GM21619 (cell line): ENCODE data around the gene FBXL19.

Source experiments
- ATAC-seq: cut with Tn5 transposase; IDR thresholded peaks from one replicate; pipeline ENCODE4 v1.9.1; 2021; ENCODE audit not compliant: unreplicated experiment

FBXL19 gene

GRCh38 chr16:30894540-30895368 is 28.6 kb upstream of the FBXL19 start:
- ATAC-seq = no peak

GRCh38 chr16:30895627-30896260 is 27.6 kb upstream of the FBXL19 start:
- no peak for ATAC-seq

- ATAC-seq = no peak
Observed at GRCh38 chr16:30896261-30896888, 27.0 kb upstream of the FBXL19 start, which contains the start of gene CTF1. Gene CTF1, plus strand, starts transcription at chr16:30896614. Its CDS starts 30 bp downstream, at chr16:30896644.

- peak; percentile 38 for ATAC-seq
Observed at GRCh38 chr16:30896889-30897733, 26.3 kb upstream of the FBXL19 start.

GRCh38 chr16:30899794-30900193 is 23.6 kb upstream of the FBXL19 start:
- ATAC-seq = no peak

GRCh38 chr16:30900588-30900987 is 22.8 kb upstream of the FBXL19 start:
- no peak for ATAC-seq

GRCh38 chr16:30901201-30902028 is 22.0 kb upstream of the FBXL19 start:
- ATAC-seq = no peak

- peak; percentile 56 for ATAC-seq
Observed at GRCh38 chr16:30902029-30902972, 21.1 kb upstream of the FBXL19 start.

GRCh38 chr16:30903002-30903401 is 20.4 kb upstream of the FBXL19 start:
- ATAC-seq = no peak

- ATAC-seq = no peak
Observed at GRCh38 chr16:30903596-30903995, 19.8 kb upstream of the FBXL19 start.

- no peak for ATAC-seq
Observed at GRCh38 chr16:30904114-30904780, 19.1 kb upstream of the FBXL19 start.

- no peak for ATAC-seq
Observed at GRCh38 chr16:30907064-30907463, 16.3 kb upstream of the FBXL19 start.

- ATAC-seq = no peak
Observed at GRCh38 chr16:30910427-30911029, 12.8 kb upstream of the FBXL19 start.

- ATAC-seq = no peak
Observed at GRCh38 chr16:30912794-30913412, 10.5 kb upstream of the FBXL19 start.

GRCh38 chr16:30914830-30915229 is 8.5 kb upstream of the FBXL19 start:
- ATAC-seq = no peak

- no peak for ATAC-seq
Observed at GRCh38 chr16:30918614-30919013, 4.8 kb upstream of the FBXL19 start.

- ATAC-seq = no peak
Observed at GRCh38 chr16:30920891-30921290, 2.5 kb upstream of the FBXL19 start.

GRCh38 chr16:30921459-30921747 is 2.0 kb upstream of the FBXL19 start:
- no peak for ATAC-seq
